ENCODE data around the gene WNK2. TPM values are rescaled to one million over a fixed set of nuclear protein-coding genes. Genes with fewer than 3 reads are reported as not detected.

The WNK2 gene
- total RNA-seq: 1 to 10 TPM; 1.7 to 2.8 TPM

- no peaks in the 10 kb centered on the region for H3K4me1 Mint-ChIP-seq (ENCODE audit: low read depth)
- no peaks in the 10 kb centered on the region for H3K36me3 Mint-ChIP-seq (ENCODE audit: low read depth)
- no peaks in the 10 kb centered on the region for H3K9me3 Mint-ChIP-seq
- intact Hi-C loops (cut with micrococcal nuclease): no loop called here
- ChIA-PET CTCF (interaction anchor here (1.4 kb wide), 1 partner anchor 12 kb away, joined by 4 read pairs; no protein-coding TSS in a partner anchor), POLR2A (interaction anchor here (1.1 kb wide), 1 partner anchor 34 kb away, joined by 3 read pairs; no protein-coding TSS in a partner anchor)
- H3K4me3 Mint-ChIP-seq: peak within 1 kb of the TSS; percentile 59
- TF ChIP-seq, protein P1, sequence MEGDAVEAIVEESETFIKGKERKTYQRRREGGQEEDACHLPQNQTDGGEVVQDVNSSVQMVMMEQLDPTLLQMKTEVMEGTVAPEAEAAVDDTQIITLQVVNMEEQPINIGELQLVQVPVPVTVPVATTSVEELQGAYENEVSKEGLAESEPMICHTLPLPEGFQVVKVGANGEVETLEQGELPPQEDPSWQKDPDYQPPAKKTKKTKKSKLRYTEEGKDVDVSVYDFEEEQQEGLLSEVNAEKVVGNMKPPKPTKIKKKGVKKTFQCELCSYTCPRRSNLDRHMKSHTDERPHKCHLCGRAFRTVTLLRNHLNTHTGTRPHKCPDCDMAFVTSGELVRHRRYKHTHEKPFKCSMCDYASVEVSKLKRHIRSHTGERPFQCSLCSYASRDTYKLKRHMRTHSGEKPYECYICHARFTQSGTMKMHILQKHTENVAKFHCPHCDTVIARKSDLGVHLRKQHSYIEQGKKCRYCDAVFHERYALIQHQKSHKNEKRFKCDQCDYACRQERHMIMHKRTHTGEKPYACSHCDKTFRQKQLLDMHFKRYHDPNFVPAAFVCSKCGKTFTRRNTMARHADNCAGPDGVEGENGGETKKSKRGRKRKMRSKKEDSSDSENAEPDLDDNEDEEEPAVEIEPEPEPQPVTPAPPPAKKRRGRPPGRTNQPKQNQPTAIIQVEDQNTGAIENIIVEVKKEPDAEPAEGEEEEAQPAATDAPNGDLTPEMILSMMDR (IDR thresholded peaks at IDR 0.05): no peak
- no peak within 1 kb of the TSS for H3K27ac Mint-ChIP-seq
- peak; percentile 39 for DNase-seq
- peaks cover 39% of the 10 kb centered on the region for H3K27me3 Mint-ChIP-seq
- peak; percentile 83 for ATAC-seq
Observed at GRCh38 chr9:93183663-93184431, at the start of gene WNK2. Gene WNK2 (plus strand): TSS chr9:93184139. CDS start chr9:93184930, 791 bp downstream.

DNA sequence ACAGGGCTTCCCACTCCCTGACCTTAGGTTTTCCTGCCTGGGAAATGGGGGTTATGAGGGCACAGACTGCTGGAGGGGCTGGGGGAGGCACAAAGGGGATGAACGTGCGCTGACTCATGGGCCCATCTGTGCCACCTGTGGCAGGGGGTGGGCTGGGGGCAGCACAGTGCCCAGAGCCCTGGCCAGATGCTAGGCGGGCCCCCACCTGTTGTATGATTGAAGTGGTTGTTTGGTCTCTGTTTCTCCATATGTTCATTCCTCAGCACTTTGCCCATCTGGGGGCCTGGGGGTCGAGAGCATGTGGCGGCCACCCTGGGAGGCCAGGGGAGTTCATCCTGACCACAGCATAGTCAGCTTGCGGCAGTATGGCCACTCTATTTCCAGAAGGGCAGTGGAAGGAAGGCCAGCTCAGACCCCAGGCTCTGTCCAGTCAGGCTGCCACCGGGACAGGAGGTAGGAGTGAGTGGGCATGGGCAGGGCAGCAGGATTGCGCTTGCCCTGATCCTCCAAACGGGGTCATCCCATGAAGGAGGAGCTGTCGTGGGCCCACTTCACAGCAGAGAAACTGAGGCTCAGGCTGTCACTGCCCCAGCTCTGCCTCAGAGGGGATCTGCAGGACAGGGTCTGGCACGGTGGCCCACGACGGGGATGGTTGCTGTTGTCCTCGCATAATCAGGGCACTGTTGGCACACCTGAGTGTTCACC, 49.0 kb upstream of the WNK2 start:
- H3K4me3 Mint-ChIP-seq: peak overlapping the region; percentile 91
- H3K9me3 Mint-ChIP-seq: peaks cover 2% of the 10 kb centered on the region
- ChIA-PET POLR2A (interaction anchor here (0.7 to 3.0 kb wide), 8 partner anchors 8 to 71 kb away, joined by 3 to 19 read pairs (median 5); partner anchors contain the start of gene CARD19), CTCF (interaction anchor here (1.0 to 1.5 kb wide), 3 partner anchors 14 to 26 kb away, joined by 3 to 10 read pairs (median 5); no protein-coding TSS in a partner anchor)
- peaks cover 27% of the 10 kb centered on the region for H3K36me3 Mint-ChIP-seq (ENCODE audit: low read depth)
- no peak for DNase-seq
- peak overlapping the region; percentile 93 for H3K27ac Mint-ChIP-seq
- no peaks in the 10 kb centered on the region for H3K27me3 Mint-ChIP-seq
- ATAC-seq: no peak
- H3K4me1 Mint-ChIP-seq (ENCODE audit: low read depth): peaks cover 59% of the 10 kb centered on the region
- TF ChIP-seq, protein P1 (IDR thresholded peaks at IDR 0.05): no peak
- intact Hi-C loops (cut with micrococcal nuclease): loop anchor here (5.0 kb wide), 1 partner anchor 38 kb away; the partner anchor contains the start of gene CARD19

DNA sequence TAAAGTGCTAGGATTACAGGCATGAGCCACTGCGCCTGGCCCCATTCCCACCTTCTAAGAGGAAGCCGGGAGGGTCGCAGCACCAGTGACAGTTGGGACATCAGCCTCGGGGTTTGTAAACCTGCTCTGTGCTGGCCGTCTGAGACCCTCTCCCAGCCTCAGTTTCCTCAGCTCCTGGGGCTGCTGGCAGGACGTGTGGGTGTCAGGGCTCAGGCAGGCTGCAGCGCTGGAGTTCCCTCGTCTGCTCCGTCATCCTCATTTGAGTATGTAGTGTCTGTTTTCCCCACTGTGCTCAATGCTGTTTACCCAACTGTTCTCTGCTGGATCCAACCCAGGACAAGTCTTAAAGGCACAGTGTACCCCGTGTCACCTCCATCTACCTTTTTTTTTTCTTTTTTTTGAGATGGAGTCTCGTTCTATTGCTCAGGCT, 47.9 kb upstream of the WNK2 start:
- Mint-ChIP-seq H3K36me3 (ENCODE audit: low read depth) (peaks cover 20% of the 10 kb centered on the region), H3K4me1 (ENCODE audit: low read depth) (peaks cover 57% of the 10 kb centered on the region), H3K4me3 (no peak overlapping the region), H3K27ac (no peak overlapping the region), H3K9me3 (peaks cover 2% of the 10 kb centered on the region), H3K27me3 (no peaks in the 10 kb centered on the region)
- intact Hi-C loops (cut with micrococcal nuclease): no loop called here
- ATAC-seq (no peak), DNase-seq (no peak)
- TF ChIP-seq, protein P1 (IDR thresholded peaks at IDR 0.05): no peak
- ChIA-PET CTCF (interaction anchor here (1.5 to 1.7 kb wide), 2 partner anchors 18 to 33 kb away, joined by 3 to 5 read pairs; no protein-coding TSS in a partner anchor), POLR2A (interaction anchor here (0.8 to 3.0 kb wide), 3 partner anchors 7 to 27 kb away, joined by 3 to 19 read pairs (median 12); no protein-coding TSS in a partner anchor)

DNA sequence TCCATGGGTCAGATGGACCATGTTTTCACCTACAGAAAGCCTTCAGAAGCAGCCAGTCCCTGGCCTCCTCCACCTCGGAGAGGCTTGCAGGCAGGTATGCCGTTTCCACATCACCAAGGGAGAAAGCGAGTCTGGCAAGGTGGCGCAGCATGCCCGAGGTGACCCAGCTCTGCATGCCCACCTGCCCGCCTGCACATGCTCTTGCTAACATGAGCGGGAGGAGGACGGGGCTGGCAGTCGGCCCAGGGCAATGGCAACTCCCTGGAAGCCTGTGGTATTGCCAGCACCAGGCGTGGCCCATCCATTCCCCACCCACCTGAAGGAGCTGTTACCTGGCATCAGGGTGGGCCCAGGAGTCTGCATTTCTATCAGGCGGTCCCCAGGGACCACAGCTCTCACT, 46.6 kb upstream of the WNK2 start:
- no peak overlapping the region for H3K27ac Mint-ChIP-seq

More for the DNA sequence above, 46.6 kb upstream of the WNK2 start:
- TF ChIP-seq, protein P1 (IDR thresholded peaks at IDR 0.05): no peak
- intact Hi-C loops (cut with micrococcal nuclease): no loop called here
- ChIA-PET CTCF (interaction anchor here (2.3 kb wide), 1 partner anchor 29 kb away, joined by 7 read pairs; no protein-coding TSS in a partner anchor), POLR2A (no interaction called here)
- peaks cover 51% of the 10 kb centered on the region for H3K4me1 Mint-ChIP-seq (ENCODE audit: low read depth)
- H3K36me3 Mint-ChIP-seq (ENCODE audit: low read depth): peaks cover 7% of the 10 kb centered on the region
- no peaks in the 10 kb centered on the region for H3K27me3 Mint-ChIP-seq
- DNase-seq: no peak
- peaks cover 2% of the 10 kb centered on the region for H3K9me3 Mint-ChIP-seq
- no peak for ATAC-seq
- H3K4me3 Mint-ChIP-seq: no peak overlapping the region
